Gastrocnemius medialis (tissue), 4 donors: ENCODE measurements around the gene PTPRN2. TPM values are rescaled to one million over a fixed set of nuclear protein-coding genes. Genes with fewer than 3 reads are reported as not detected.

Experiments
- ATAC-seq, 2 donors: fragments of 150-250 bp; one replicate each; pipeline ENCODE4 v1.9.1; 2016
- DNase-seq, 2 donors: peaks; one replicate each; pipeline ENCODE4 v3.0.0-alpha.2; 2019
- H3K27ac ChIP-seq, 4 donors: fragments of 200-600 bp; sonication (generic); 1 replicate in 1 of 4; 2 replicates in 3 of 4; pipeline ENCODE4 v1.5.1; 2016 to 2018; ENCODE audit warnings: mild to moderate bottlenecking in 2 of 4, moderate library complexity in 1 of 4
- H3K27me3 ChIP-seq, 3 donors: fragments of 200-600 bp; sonication (generic) in 2 of 3; 1 replicate in 1 of 3; 2 replicates in 2 of 3; pipeline versions ENCODE4 v1.5.1 to v1.6.0; 2016 to 2019; ENCODE audit warnings: mild to moderate bottlenecking in 1 of 3, moderate library complexity in 1 of 3
- H3K36me3 ChIP-seq, 2 donors: fragments of 200-600 bp; sonication (generic) in 1 of 2; one replicate each; pipeline ENCODE4 v1.5.1; 2017 to 2018
- H3K4me1 ChIP-seq, 2 donors: fragments of 200-600 bp; sonication (generic) in 1 of 2; one replicate each; pipeline ENCODE4 v1.5.1; 2016 to 2017; ENCODE audit warnings: mild to moderate bottlenecking in 2 of 2
- H3K4me3 ChIP-seq, 4 donors: fragments of 200-600 bp; sonication (generic) in 3 of 4; 1 replicate in 1 of 4; 2 replicates in 3 of 4; pipeline ENCODE4 v1.5.1; 2016 to 2019; ENCODE audit warnings: mild to moderate bottlenecking in 2 of 4
- H3K9me3 ChIP-seq, 3 donors: fragments of 200-600 bp; sonication (generic) in 2 of 3; 1 replicate in 1 of 3; 2 replicates in 2 of 3; pipeline ENCODE4 v1.5.1; 2016 to 2019
- POLR2A ChIP-seq, 2 donors: fragments of 450-650 bp; IDR thresholded peaks; one replicate each; pipeline ENCODE4 v1.6.1; 2017; ENCODE audit warnings: antibody characterized with exemption in 2 of 2, mild to moderate bottlenecking in 2 of 2, moderate library complexity in 2 of 2
- in situ Hi-C, 4 donors: fragments of 200-750 bp; cut with MboI; loops; one replicate each; pipeline versions ENCODE4 v1.15.0 to v1.8.0; 2017; ENCODE audit warnings: low sequenced_read_pairs in 4 of 4
- intact Hi-C: fragments of 100-400 bp; cut with DNase I; formaldehyde crosslinking; loops from one replicate; pipeline ENCODE4 v1.15.1; 2023; ENCODE audit warnings: low total_unique reads
- total RNA-seq, 4 donors: library from RNA; depleted of rRNA; stranded (reverse); fragments of >200 nt; gene quantifications; one replicate each; pipeline versions ENCODE4 v1.1.0 to v1.2.3, GENCODE V29; 2016
- TF ChIP-seq, protein P1 (sequence below), 5 experiments: fragments of 450-650 bp in 3 of 5; fragments of 200-600 bp in 2 of 5; sonication (generic) in 2 of 5; IDR thresholded peaks in 4 of 5; conservative IDR thresholded peaks in 1 of 5; 1 replicate in 4 of 5; 2 replicates in 1 of 5; pipeline ENCODE4 v1.5.1; 2016 to 2019; ENCODE audit warnings: antibody characterized with exemption in 5 of 5, mild to moderate bottlenecking in 3 of 5, moderate library complexity in 3 of 5

The PTPRN2 gene
- total RNA-seq, 4 donors from 2014 or later: 0.66 to 0.85 (median 0.81) TPM

DNA sequence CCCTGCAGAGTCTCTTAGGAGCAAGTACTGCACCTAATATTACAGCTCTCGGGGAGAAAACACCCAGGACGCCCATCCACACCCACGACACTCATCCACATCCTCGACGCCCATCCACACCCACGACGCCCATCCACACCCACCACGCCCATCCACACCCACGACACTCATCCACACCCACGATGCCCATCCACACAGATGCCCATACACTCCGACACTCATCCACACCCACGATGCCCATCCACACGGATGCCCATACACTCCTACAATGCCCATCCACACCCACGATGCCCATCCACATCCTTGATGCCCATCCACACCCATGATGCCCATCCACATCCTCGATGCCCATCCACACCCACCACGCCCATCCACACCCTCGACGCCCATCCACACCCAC lies 503.1 kb downstream of the PTPRN2 start:
- Histone ChIP-seq H3K9me3 (no peaks in the 10 kb centered on the region), H3K4me3 (no peak overlapping the region), H3K27me3 (no peaks in the 10 kb centered on the region), H3K36me3 (no peaks in the 10 kb centered on the region), H3K27ac (no peak overlapping the region), H3K4me1 (no peaks in the 10 kb centered on the region)
- in situ Hi-C loops (no loop called here), intact Hi-C loops (no loop called here)
- no peak for ATAC-seq
- DNase-seq: no peak
- TF ChIP-seq, protein P1, sequence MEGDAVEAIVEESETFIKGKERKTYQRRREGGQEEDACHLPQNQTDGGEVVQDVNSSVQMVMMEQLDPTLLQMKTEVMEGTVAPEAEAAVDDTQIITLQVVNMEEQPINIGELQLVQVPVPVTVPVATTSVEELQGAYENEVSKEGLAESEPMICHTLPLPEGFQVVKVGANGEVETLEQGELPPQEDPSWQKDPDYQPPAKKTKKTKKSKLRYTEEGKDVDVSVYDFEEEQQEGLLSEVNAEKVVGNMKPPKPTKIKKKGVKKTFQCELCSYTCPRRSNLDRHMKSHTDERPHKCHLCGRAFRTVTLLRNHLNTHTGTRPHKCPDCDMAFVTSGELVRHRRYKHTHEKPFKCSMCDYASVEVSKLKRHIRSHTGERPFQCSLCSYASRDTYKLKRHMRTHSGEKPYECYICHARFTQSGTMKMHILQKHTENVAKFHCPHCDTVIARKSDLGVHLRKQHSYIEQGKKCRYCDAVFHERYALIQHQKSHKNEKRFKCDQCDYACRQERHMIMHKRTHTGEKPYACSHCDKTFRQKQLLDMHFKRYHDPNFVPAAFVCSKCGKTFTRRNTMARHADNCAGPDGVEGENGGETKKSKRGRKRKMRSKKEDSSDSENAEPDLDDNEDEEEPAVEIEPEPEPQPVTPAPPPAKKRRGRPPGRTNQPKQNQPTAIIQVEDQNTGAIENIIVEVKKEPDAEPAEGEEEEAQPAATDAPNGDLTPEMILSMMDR (IDR thresholded peaks at IDR 0.05 in 4 of 5, conservative IDR thresholded peaks at IDR 0.05 in 1 of 5): no peak
- TF ChIP-seq POLR2A (IDR thresholded peaks at IDR 0.05): no peak

DNA sequence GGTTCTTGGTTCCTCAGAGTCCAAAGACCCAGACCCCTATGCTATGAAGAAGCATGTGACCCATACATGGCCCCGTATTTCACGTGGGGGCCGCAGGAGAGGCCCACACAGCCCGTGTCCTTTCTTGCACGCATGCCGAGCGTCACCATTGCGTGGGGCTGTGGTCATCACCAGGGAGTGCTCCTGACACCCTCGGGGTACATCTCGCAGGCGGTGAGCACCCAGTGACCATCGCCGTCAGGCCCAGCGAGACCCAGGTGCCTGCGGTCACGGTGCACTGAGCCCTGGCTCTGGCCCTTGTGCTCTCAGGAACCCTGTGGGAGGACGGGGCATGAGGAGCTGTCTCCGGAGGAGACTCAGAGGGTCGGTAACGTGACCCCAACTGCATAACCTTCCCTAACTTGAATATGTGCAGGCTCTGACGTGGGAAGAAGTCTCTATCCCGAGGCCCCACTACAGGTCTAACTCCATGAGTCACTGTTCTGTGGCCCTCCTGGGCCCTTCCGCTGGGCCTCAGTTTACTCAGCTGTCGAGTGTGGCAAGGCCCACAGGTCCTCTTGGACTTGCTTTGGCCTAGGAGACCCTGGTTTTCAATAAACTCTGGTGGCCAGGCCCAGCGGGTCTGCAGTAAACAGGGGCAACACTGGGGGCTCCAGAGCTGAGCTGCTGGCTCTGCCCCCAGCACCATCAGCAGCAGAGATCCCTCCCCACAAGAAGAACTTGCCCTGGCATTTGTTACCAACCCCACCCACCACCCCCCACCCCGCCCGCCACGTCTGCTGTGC lies 503.9 kb downstream of the PTPRN2 start:
- Histone ChIP-seq H3K9me3 (no peaks in the 10 kb centered on the region), H3K4me1 (no peaks in the 10 kb centered on the region), H3K4me3 (no peak overlapping the region), H3K27me3 (no peaks in the 10 kb centered on the region), H3K27ac (no peak overlapping the region), H3K36me3 (no peaks in the 10 kb centered on the region)
- no peak for DNase-seq
- ATAC-seq: no peak
- in situ Hi-C loops (no loop called here), intact Hi-C loops (no loop called here)
- TF ChIP-seq, protein P1 (IDR thresholded peaks at IDR 0.05 in 4 of 5, conservative IDR thresholded peaks at IDR 0.05 in 1 of 5): no peak

DNA sequence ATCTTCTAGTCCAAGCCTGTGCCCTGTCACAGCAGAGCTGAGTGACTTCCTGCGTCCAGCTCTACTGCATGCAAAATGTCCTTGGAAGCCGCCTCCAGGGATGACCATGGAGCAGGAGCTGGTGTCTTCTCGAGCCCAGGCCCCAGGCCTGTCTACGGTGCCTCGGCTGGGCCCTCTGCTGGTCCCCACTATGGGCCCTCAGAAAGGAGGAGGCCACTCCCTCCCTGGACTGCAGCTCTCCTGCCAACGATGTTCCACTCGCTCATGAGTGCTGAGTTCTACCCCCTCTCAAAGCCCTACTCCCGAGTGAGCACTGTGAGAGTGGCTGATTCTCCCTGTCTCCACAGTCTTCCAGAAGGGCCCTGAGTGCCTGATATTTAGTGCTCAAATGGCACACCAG lies 504.9 kb downstream of the PTPRN2 start:
- no peaks in the 10 kb centered on the region for H3K27me3 ChIP-seq
- ATAC-seq: no peak
- no peaks in the 10 kb centered on the region for H3K9me3 ChIP-seq
- intact Hi-C loops (no loop called here), in situ Hi-C loops (no loop called here)
- no peak overlapping the region for H3K4me3 ChIP-seq
- H3K36me3 ChIP-seq: no peaks in the 10 kb centered on the region
- no peak for DNase-seq
- no peak overlapping the region for H3K27ac ChIP-seq
- TF ChIP-seq, protein P1 (IDR thresholded peaks at IDR 0.05 in 4 of 5, conservative IDR thresholded peaks at IDR 0.05 in 1 of 5): no peak
- TF ChIP-seq POLR2A (IDR thresholded peaks at IDR 0.05): no peak
- H3K4me1 ChIP-seq: no peaks in the 10 kb centered on the region

DNA sequence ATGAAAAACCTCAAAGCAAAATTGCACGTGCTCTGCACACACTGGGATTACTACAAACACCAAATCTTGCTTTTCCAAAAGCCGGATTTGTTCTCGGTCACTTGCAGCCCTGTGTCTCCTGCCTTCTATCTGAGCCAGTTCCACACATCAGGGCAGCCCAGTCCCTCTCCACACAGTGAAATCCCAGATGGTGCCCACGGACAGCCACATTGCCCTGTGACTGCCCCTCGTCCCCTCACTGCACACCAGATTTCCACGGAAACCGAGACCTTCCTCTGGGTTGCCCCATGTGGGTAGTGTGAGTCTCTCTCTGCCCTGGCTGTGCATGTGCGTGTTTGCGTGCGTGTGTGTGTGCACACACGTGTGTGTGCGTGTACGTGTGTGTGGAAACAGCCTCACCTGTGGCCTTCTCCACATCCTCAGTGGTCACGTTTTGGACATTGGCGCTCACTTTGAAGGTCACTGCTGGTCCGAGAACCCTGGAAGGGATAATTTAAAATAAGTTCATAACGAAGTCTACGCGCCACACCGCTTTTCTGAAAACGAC lies 506.7 kb downstream of the PTPRN2 start:
- H3K27ac ChIP-seq: no peak overlapping the region
- in situ Hi-C loops (no loop called here), intact Hi-C loops (no loop called here)
- TF ChIP-seq POLR2A (IDR thresholded peaks at IDR 0.05): no peak
- TF ChIP-seq, protein P1 (IDR thresholded peaks at IDR 0.05 in 4 of 5, conservative IDR thresholded peaks at IDR 0.05 in 1 of 5): no peak
- no peak for ATAC-seq
- no peaks in the 10 kb centered on the region for H3K27me3 ChIP-seq
- H3K9me3 ChIP-seq: no peaks in the 10 kb centered on the region
- no peak for DNase-seq
- H3K4me3 ChIP-seq: no peak overlapping the region
- no peaks in the 10 kb centered on the region for H3K36me3 ChIP-seq
- H3K4me1 ChIP-seq: no peaks in the 10 kb centered on the region
